ENCODE data around the gene EVX2.

Gene EVX2

GRCh38 chr2:176096243-176096985, 12.7 kb upstream of the EVX2 start:
- DNase-seq (ENCODE audit: low read depth): no peak

DNA sequence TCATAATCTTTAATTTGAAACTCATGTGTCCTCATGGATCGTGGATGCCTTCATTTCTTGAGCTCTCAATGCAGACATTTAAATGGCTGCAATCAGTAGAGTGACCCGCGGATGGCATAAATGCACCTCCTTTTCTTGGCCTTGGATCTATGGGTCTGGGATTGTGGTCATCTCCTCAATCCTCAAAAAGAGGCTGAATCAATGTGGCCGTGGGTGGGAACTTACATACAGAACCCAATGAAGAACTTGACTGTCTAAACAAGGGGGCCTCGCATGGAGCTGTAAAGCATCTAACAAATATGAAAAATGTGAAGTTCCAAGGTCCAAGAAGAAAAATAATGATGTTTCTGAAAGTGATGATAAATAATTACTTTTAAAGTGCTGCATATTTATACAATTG, 11.7 kb upstream of the EVX2 start:
- DNase-seq (ENCODE audit: low read depth): no peak

DNA sequence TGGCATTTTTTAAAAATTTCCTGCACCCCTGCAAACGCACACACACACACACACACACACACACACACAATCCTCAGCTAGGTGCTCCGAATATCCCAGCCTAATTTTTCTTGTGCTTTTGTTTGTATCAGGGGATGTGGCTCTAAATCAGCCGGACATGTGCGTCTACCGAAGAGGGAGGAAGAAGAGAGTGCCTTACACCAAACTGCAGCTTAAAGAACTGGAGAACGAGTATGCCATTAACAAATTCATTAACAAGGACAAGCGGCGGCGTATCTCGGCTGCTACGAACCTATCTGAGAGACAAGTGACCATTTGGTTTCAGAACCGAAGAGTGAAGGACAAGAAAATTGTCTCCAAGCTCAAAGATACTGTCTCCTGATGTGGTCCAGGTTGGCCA, 10.6 kb upstream of the EVX2 start:
- no peak for DNase-seq (ENCODE audit: low read depth)

DNA sequence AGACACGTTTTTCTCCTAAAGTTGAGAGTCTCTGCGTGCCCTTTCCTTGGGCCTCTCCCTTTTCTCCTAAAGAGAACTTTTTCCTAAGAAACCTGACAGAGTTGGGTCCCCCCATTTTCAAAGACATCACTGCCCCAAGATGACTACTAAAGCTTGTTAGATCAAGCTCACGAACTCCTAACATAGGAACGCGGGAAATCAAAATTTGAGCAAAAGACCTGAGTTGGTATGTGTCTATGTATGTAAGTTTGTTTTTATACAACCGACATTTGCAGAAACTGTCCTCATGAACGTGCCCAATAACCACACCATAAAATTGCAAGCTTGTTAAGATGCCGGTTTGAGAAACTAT, 10.1 kb upstream of the EVX2 start:
- DNase-seq (ENCODE audit: low read depth): no peak

GRCh38 chr2:176093145-176093897, 9.6 kb upstream of the EVX2 start:
- no peak for DNase-seq (ENCODE audit: low read depth)

DNA sequence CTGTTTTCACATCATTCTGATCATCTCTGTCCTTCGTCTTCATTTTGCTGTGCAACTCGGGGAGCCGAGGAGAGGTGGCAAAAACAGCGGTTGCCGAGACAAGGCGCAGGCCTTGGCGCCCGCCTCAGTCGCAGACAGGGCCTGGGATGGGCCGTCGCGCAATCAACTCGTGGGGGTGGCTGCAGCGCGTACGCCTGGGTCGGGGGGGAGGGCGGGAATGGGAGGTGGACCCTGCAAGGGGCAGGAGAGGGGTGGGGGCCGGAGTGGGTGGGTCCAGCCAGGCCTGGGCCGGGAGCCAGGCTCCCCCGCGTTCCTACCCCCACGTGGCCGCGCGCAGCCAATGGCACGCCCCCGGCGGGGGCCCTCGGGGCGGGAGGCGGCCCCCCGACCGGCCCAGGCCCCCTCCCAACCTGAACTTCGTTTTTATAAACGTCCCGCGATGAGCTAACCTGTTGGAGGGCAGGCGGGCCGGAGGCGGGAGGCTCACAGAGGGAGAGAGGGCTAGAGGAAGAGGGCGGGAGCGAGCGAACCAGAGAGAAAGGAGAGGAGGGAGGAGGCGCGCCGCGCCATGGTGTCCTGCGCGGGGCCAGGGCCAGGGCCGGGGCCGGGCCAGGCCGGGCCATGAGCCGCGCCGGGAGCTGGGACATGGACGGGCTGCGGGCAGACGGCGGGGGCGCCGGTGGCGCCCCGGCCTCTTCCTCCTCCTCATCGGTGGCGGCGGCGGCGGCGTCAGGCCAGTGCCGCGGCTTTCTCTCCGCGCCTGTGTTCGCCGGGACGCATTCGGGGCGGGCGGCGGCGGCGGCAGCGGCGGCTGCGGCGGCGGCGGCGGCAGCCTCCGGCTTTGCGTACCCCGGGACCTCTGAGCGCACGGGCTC, 8.7 kb upstream of the EVX2 start, which contains the start of gene HOXD13:
Gene HOXD13 (plus strand): TSS at position 452 of the 875 bp plus-strand sequence. CDS start 170 bp downstream, at position 622.
- no peak for DNase-seq (ENCODE audit: low read depth)

DNA sequence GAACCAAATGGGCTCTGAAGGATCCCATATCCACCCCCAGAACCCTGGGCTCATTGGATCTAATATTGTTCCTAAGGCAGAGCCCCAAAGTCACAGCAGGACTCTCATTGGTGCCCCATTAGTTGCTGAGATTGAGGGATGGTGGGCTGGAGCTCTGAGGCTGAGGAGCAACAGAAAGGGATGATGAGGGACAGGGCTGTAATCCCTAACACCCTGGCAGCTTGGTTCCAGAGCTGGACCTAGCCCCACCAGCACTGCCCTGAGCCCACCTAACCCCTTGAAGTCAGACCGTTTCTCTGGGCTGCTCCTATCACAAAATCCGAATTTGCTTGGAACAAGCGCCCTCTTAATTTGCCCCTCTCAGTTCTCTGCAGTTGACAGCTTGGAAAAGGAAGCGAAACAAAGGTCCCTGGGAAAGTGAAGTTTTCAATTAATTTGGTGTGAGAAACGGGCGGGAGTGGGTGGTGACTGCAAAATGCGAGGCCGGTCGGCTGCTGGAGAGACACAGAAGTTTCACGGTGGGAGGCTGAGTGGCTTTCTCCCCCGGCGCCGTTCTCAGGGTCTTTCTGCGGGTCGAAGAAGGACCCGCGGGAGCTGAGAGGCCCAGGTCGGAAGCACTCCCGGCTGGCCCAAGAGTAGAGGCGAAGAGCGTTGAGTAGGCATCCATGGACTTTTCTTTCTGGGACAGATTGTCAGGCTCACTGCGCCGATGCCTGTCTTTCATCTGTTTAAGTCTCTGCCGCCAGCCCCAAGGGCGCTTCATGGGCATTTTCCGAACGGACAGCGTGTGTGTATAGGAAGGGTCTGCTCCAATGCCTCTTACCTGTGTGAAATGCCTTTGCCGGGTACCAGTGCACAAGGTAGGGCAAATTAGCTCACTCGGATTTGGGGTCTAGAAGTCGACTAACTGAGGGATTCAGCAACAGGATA, 7.8 kb upstream of the EVX2 start:
- no peak for DNase-seq (ENCODE audit: low read depth)

DNA sequence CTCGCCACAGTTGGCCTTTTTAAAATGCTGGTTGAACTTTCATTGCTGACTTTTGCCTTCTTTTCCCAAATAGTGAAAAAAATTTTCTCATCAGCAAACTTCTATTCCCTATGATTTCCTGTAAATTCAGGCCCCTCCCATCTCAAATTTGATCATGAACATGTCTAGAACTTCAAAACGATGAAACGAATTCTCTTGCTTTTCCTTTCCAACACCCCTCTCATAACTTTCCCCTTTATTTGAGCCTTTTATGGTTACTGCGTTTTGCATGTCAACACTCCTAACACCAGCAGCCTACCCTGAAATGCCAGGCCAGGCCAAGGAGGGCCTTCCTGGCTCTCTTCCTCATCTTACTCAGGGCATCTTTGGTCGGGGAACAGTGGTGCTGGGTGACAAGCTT, 7.1 kb upstream of the EVX2 start:
- no peak for DNase-seq (ENCODE audit: low read depth)

DNA sequence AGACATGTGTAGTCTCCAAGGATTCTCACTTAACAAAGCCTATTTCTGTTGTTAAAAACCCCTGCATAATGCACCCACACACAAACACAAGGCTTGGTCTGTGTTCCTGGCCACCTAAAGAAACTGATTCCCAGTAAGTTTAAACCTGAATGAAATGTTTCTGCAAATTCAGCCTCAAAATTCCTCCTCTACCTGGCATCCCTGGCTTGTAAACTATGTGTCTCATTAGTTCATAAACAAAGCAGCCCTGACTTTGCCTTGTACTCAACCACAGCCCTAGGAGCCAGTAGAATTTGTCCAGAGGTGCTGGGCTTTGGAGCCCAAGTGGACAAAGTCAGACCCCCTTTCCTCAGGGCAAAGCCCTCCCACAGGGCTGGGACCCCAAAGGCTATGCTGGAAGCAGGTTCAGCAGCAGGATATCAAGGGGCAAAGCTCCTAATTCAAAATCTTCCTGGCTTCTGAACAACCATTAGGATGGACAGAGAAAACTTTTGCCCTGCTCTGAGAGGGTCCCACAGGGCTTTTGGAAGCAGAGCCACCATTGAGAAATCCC, 6.2 kb upstream of the EVX2 start:
- DNase-seq (ENCODE audit: low read depth): no peak

DNA sequence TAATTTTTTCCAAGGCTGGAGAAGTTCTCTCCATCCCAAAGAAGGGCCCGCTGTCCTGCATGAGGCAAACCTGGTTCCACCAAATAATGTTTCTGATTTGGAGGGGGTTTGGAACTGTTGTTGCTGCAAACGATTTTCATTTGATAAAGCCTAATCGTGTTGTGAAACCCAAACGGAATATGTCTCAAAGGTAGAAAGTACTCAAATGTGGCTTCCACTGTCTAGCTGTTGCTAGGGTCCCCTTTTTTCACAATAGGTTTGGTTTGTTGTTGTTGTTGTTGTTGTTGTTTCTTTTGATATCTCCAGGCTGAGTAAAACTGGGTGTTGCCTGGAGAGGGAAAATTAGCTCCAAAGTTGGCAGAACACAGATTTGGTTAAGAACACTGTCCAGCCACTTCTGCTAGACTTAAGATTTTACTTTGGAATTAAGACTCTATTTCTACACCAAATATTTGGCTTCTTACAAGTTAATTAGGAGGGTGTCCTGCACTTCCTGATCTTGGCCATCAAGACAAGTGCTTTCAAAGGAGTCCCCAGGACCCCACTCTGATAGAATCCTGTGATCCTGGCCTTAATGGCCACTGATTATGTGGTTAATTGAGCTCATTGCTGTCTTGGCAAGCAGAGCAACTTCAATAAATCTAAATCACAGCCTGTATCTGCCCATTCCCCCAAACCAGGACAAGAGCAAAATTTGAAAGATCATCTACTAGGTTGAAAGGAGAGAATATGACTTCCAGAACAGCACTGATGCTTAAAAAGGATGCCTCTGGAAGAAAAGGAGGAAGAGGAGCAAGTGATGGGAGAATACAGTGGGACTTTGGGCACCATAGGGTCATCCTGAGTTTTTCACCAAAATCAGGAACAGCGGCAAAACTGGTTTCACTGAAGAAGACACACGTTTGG, 5.4 kb upstream of the EVX2 start:
- DNase-seq (ENCODE audit: low read depth): no peak

DNA sequence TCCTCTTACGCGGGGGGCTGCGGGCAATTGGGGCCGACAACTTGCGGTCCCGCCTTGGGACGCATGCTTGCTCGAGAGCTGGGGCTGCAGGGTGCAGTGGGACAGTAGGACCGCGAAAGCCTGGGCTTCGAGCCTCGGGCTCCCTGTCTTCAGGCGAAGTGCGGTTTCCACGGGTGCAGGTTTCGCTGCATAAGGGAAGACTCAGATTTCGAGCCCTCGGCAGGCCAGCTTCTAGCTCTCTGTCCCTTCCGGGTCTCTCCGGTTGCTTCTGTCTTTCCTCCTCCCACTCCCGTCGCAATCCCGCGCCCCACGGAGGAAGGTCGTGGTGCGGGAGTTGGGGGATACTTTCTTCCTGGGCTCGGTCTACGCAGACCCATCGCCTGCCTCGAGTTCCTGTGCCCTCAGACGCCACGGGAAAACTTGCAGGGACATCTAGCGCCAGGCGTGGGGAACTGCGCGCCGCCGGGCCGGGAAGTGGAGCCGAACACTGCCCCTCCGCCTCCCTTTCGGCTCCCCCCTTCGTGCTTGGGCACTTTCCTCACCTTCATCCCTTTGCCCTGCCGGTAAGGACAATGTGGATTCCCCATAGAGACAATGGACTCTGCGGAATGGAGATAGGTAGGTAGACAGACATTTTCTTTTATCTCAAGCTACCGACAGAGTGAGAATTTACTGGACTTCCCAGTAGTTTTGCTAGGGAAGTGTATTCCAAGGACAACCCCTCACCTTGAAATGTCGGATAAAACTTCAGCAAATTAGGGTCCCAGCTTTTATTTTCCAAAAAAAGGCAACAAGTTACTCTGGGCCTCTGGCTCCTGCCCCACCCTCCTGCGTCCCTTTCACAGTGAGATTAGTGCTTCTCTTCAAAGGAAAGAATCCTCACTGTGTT, 4.5 kb upstream of the EVX2 start:
- no peak for DNase-seq (ENCODE audit: low read depth)

GRCh38 chr2:176087330-176088047, 3.7 kb upstream of the EVX2 start:
- DNase-seq (ENCODE audit: low read depth): no peak

DNA sequence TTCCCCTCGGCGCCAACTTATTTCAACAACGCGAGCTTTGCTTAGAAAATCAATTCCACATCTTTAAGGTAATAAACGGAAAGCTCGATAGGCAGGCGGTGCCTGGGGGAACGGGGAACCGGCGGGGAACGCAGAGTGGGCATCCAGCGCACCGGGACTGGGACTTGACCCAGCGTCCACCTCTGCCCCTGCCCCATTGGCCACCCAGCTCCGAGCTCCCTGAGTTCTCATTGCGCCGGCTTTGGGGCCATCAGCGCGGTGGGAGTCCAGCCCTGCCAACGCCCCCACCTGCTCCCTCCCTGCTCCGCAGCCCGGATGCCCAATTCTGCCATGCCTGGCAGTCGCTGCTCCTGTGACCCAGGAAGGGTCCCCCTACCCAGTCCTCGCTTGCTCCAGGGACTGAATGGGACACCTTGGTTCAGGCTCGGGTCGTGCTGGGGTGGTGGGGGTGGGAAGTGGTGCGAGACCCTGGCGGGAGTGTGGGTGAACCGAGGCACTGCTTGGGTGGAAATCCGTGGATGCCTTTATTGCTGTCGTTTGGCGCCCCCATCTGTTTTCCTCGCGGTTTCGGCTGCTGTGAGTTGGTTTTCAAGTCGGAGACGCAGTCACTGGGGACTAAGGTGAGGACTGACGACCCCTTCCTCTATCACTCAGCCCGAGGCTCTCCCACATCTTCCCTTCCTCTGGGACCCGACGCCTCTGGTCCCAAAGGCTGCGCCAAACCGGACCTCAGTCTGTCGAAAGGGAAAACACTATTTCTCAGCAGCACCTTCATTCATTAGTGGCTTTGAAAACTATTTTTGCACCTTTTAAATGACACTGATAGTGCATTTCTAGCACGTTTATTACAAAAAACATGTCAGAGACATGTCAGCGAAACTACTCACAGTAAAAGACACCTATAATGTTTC, 2.4 kb upstream of the EVX2 start:
- no peak for DNase-seq (ENCODE audit: low read depth)

- DNase-seq (ENCODE audit: low read depth): no peak
These were observed 1.5 kb upstream of the EVX2 start for GRCh38 chr2:176085120-176085788.

- no peak for DNase-seq (ENCODE audit: low read depth)
These were observed 903 bp upstream of the EVX2 start for GRCh38 chr2:176084611-176085119.
